HG02981 (cell line): ENCODE results near the gene LRP1B.

Source experiments
- ATAC-seq: cut with Tn5 transposase; IDR thresholded peaks from one replicate; pipeline ENCODE4 v1.9.1; 2021; ENCODE audit warnings: mild to moderate bottlenecking, moderate library complexity; ENCODE audit not compliant: unreplicated experiment

The LRP1B gene

GRCh38 chr2:142042536-142043199, 88.1 kb downstream of the LRP1B start:
- no peak for ATAC-seq

GRCh38 chr2:142041996-142042395, 88.8 kb downstream of the LRP1B start:
- no peak for ATAC-seq

- no peak for ATAC-seq
Observed at GRCh38 chr2:142041105-142041504, 89.7 kb downstream of the LRP1B start.

- no peak for ATAC-seq
Observed at GRCh38 chr2:142040556-142040955, 90.3 kb downstream of the LRP1B start.

- ATAC-seq = no peak
Observed at GRCh38 chr2:142038826-142039225, 92.0 kb downstream of the LRP1B start.

GRCh38 chr2:142037744-142038143, 93.1 kb downstream of the LRP1B start:
- ATAC-seq = no peak

GRCh38 chr2:142037066-142037465, 93.8 kb downstream of the LRP1B start:
- no peak for ATAC-seq

GRCh38 chr2:142033393-142033792, 97.4 kb downstream of the LRP1B start:
- ATAC-seq = no peak

GRCh38 chr2:142031656-142032055, 99.2 kb downstream of the LRP1B start:
- ATAC-seq = no peak

GRCh38 chr2:142030735-142031134, 100.1 kb downstream of the LRP1B start:
- ATAC-seq = no peak

- ATAC-seq = no peak
Observed at GRCh38 chr2:142029974-142030373, 100.8 kb downstream of the LRP1B start.

GRCh38 chr2:142025394-142025793, 105.4 kb downstream of the LRP1B start:
- ATAC-seq = no peak

- no peak for ATAC-seq
Observed at GRCh38 chr2:142020368-142020767, 110.4 kb downstream of the LRP1B start.

GRCh38 chr2:142014536-142014935, 116.3 kb downstream of the LRP1B start:
- ATAC-seq = no peak

- no peak for ATAC-seq
Observed at GRCh38 chr2:142012797-142013196, 118.0 kb downstream of the LRP1B start.

GRCh38 chr2:142010477-142011270, 120.1 kb downstream of the LRP1B start:
- ATAC-seq = no peak

- ATAC-seq = no peak
Observed at GRCh38 chr2:142008135-142008744, 122.6 kb downstream of the LRP1B start.

GRCh38 chr2:141994066-141994465, 136.8 kb downstream of the LRP1B start:
- no peak for ATAC-seq

GRCh38 chr2:141992695-141993094, 138.1 kb downstream of the LRP1B start:
- no peak for ATAC-seq

- no peak for ATAC-seq
Observed at GRCh38 chr2:141968433-141968832, 162.4 kb downstream of the LRP1B start.

GRCh38 chr2:141967980-141968379, 162.8 kb downstream of the LRP1B start:
- ATAC-seq = no peak

GRCh38 chr2:141967503-141967902, 163.3 kb downstream of the LRP1B start:
- no peak for ATAC-seq
